ENCODE measurements around the gene DCUN1D1. TPM values are rescaled to one million over a fixed set of nuclear protein-coding genes. Genes with fewer than 3 reads are reported as not detected.
"Not testable (repeated sequence)": the region's sequence is repeated elsewhere in the genome, so short reads cannot be mapped to it uniquely, and the experiment has no call there.

The DCUN1D1 gene
- 10 to 100 TPM; 52.7 to 53.8 TPM for total RNA-seq

DNA sequence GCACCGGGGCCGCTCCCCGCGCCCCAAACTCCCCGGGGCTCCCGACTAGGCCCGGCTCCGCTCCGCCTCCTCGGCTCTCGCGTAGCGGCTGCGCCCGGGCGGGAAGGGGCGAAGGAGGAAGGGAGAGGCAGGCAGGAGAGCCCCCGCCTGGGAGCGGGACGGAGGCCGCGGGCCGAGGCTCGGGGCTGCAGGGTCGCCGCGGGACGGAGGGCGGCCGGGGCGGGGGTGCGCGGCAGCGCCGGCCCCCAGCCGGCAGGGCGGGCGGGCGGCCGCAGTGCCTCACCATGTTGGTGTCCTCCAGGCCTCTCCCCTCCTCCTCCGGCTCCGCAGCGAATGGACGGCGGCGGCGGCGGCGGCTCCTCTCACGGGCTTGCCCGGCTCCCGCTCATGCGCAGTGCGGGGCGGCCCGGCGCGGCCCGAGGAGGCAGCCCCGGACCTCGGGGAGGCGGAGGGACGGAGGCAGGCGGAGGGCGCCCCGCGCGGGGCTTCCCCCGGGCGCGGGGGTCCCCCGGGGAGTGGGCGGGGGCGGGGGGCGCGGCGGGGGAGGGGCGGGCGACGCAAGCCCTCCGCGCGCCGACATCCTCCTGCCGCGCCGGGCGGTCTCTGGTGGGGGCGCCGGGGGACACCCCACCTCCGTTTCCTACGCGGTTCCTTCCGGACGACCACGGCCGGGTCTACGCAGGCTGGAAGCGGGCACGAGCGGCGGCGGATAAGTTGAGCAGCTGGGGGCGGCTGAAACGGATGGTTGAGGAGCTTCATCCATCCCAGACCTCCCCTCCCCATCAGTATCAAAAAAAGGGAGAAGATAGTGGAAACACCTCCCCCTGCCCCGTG lies at the start of gene DCUN1D1:
Gene DCUN1D1, minus strand, starts transcription at position 335 of the 834 bp plus-strand sequence. Its CDS starts 49 bp downstream, at position 286.
- Mint-ChIP-seq H3K27me3 (no peaks in the 10 kb centered on the region), H3K27ac (peak within 1 kb of the TSS; percentile 78), H3K9me3 (no peaks in the 10 kb centered on the region), H3K4me3 (peak within 1 kb of the TSS; percentile 93), H3K4me1 (peaks cover 28% of the 10 kb centered on the region), H3K36me3 (no peaks in the 10 kb centered on the region)
- peak; percentile 92 for DNase-seq

DNA sequence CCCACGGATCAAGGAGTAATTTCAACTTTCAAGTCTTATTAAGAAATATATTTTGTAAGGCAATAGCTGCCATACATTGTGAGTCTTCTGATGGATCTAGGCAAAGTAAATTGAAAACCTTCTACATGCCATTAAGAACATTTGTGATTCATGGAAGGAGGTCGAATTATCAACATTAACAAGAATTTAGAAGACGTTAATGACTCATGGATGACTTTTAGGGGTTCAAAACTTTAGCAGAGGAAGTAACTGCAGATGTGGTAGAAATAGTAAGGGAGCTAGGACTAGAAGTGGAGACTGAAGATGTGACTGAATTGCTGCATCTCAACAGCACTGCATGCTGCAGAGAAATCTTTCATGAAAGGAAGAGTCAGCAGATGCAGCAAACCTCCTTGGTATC lies 48.1 kb upstream of the DCUN1D1 start:
- Mint-ChIP-seq H3K36me3 (peaks cover 28% of the 10 kb centered on the region), H3K4me1 (no peaks in the 10 kb centered on the region), H3K4me3 (no peak overlapping the region), H3K27me3 (no peaks in the 10 kb centered on the region), H3K27ac (no peak overlapping the region), H3K9me3 (no peaks in the 10 kb centered on the region)
- DNase-seq, result no peak

DNA sequence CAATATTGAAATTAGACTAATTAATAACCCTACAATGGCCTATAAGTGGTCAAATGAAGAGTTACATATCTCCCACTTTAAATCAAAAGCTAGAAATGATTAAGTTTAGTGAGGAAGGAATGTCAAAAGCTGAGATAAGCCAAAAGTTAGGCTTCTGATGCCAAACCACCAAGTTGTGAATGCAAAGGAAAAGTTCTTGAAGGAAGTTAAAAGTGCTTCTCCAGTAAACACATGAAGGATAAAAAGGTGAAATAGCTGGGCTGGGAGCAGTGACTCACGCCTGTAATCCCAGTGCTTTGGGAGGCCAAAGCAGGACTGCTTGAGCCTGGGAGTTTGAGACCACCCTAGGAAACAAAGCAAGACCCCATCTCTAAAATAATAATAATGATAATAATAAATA lies 46.9 kb upstream of the DCUN1D1 start:
- Mint-ChIP-seq H3K4me3 (no peak overlapping the region), H3K36me3 (peaks cover 25% of the 10 kb centered on the region), H3K27me3 (no peaks in the 10 kb centered on the region)

DNA sequence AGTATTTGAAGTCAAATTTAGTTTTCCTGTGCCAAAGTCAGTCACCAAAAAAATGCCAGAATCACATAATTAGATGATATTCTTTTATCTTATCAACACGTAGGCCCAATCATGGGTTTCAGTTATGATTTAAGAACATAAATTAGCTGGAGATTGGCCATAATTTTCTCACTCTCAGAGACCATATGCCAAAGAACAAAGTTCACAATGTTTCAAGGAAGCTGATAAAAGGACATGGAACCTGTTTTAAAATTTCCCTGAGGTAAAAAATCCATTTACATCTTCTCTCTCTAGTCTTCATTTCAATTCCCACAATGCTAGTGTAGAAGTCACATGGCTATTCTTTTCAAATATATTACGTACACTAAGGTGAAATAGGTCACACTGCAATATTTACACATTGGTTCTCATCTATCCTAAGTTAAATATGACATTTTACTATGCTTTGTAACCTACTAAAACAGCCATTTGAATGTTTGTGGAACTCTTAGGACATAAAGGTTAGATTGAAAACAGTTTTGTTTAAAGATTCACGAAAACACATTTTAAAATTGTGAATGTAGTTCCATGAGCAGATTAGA lies 42.7 kb upstream of the DCUN1D1 start:
- Mint-ChIP-seq H3K4me3 (no peak overlapping the region), H3K36me3 (peaks cover 10% of the 10 kb centered on the region), H3K9me3 (no peaks in the 10 kb centered on the region), H3K27me3 (no peaks in the 10 kb centered on the region), H3K27ac (no peak overlapping the region), H3K4me1 (no peaks in the 10 kb centered on the region)
- DNase-seq, result no peak

More for the DNA sequence above, 46.9 kb upstream of the DCUN1D1 start:
- no peak for DNase-seq
- Mint-ChIP-seq H3K4me1 (no peaks in the 10 kb centered on the region), H3K27ac (no peak overlapping the region), H3K9me3 (no peaks in the 10 kb centered on the region)

DNA sequence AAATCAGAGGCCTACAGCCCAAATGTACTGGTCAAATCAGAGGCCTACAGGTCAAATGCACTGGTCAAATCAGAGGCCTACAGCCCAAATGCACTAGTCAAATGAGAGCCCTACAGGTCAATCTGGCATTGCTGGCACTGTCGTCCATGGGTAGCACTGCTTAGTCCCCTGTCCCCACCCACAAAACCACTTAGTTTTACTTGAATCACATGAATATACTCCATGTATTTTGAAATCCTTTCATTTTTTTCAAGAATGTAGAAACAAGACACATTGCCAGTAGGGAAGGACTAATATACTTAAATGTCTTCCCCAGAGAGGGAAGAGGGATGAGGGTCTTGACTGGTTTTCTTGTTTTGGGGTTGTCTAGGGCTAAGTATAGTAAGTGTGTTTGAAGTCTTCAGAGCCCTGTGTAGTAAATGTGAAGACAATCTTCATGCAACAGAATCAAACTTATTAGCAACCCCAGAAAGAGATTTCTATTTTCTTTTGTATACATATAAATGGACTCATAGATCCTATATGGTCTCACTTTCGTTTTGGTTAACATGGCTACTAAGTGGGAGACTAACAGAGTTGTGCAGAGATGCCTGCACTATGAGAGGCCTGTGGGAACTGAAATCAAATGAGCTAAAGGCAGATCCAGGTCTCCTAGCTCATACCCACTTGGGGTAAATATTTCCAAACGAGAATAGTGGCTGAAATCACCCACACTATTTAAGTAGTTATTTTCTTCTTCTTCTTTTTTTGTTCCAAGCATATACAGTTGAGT lies 38.3 kb upstream of the DCUN1D1 start:
- DNase-seq, result no peak
- H3K27ac Mint-ChIP-seq, result no peak overlapping the region
- H3K27me3 Mint-ChIP-seq, result no peaks in the 10 kb centered on the region
- H3K36me3 Mint-ChIP-seq, result peaks cover 15% of the 10 kb centered on the region
- H3K4me1 Mint-ChIP-seq, result no peaks in the 10 kb centered on the region
- no peak overlapping the region for H3K4me3 Mint-ChIP-seq
- no peaks in the 10 kb centered on the region for H3K9me3 Mint-ChIP-seq

DNA sequence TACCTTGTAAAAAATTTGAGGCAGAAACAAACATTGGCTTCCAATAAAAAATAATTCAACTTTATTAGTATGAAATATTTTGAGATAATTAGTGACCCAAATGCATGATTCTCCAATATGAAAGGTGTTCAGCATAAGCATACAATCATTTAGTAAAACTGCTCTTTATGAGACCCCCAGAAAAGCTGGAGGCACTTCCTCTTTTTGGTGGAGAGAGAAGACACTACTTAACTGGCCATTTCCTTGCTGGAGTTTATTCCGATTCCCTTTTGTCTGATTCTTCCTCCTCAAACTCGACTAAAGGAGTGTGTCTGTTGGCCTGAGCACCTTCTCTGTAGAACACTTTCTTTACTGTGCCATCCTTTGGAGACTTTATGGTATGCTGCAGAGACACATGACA lies 34.8 kb upstream of the DCUN1D1 start:
- H3K27me3 Mint-ChIP-seq, result no peaks in the 10 kb centered on the region
- H3K9me3 Mint-ChIP-seq, result no peaks in the 10 kb centered on the region
- H3K4me1 Mint-ChIP-seq, result no peaks in the 10 kb centered on the region
- H3K27ac Mint-ChIP-seq, result no peak overlapping the region
- DNase-seq, result no peak
- peaks cover 12% of the 10 kb centered on the region for H3K36me3 Mint-ChIP-seq
- no peak overlapping the region for H3K4me3 Mint-ChIP-seq

DNA sequence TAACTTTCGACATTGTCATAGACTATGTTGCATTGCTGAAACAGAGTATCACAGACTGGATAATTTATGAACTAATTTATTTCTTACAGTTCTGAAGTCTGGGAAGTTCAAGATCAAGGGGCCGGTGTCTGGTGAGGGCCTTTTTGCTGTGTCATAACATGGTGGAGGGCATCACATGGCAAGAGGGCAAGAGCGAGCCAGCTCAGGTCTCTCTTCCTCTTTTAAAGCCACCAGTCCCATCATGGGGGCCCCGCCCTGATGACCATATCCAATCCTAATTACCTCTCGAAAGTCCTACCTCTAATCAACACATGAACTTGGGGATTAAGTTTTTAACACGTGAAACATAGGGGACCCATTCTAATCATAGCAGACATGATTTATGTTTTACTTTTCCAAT lies 33.5 kb upstream of the DCUN1D1 start:
- no peak for DNase-seq
- Mint-ChIP-seq H3K4me3 (no peak overlapping the region), H3K27ac (no peak overlapping the region), H3K27me3 (no peaks in the 10 kb centered on the region), H3K36me3 (peaks cover 10% of the 10 kb centered on the region), H3K9me3 (no peaks in the 10 kb centered on the region), H3K4me1 (no peaks in the 10 kb centered on the region)

DNA sequence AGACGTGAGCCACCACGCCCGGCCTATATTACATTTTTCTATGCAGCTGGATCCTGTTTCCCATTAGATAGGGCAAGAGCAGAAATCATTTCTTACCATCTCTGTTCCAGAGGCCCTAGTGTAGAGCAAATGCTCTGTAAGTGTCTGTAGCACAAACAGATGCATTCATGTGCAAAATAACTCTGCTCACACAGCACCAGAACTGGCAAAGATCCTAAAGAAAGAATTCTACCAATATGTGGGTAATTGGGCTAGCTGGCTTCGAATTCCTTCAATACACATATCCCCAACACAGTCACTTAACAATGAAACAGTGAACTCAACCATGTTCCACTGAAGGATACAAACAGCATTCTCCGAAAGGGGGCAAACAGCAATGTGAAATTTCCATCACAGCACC lies 32.7 kb upstream of the DCUN1D1 start:
- no peaks in the 10 kb centered on the region for H3K4me1 Mint-ChIP-seq
- no peak overlapping the region for H3K27ac Mint-ChIP-seq
- DNase-seq, result no peak
- no peaks in the 10 kb centered on the region for H3K9me3 Mint-ChIP-seq
- no peaks in the 10 kb centered on the region for H3K27me3 Mint-ChIP-seq
- H3K36me3 Mint-ChIP-seq, result peaks cover 7% of the 10 kb centered on the region
- H3K4me3 Mint-ChIP-seq, result no peak overlapping the region

DNA sequence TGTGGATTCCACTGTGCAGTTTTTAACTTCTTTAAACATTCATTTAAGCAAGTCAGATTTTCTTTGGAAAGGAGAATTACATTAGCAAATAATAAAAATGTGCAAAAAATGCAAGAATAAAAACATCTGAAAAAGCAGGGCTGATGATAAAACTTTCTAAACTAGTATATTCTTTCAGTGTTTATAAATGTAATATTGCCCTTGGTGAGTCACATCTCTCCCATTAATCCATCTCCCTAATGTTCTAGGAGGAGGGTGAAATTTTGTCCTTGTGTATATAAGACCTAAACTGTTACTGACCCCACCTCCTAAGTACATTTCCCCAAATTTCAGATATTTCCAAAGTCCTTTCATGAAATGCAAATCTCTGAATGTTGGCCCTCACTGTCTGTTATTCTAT lies 28.5 kb upstream of the DCUN1D1 start:
- Mint-ChIP-seq H3K27me3 (no peaks in the 10 kb centered on the region), H3K9me3 (no peaks in the 10 kb centered on the region), H3K27ac (no peak overlapping the region), H3K4me1 (no peaks in the 10 kb centered on the region), H3K4me3 (no peak overlapping the region), H3K36me3 (peaks cover 4% of the 10 kb centered on the region)
- no peak for DNase-seq

DNA sequence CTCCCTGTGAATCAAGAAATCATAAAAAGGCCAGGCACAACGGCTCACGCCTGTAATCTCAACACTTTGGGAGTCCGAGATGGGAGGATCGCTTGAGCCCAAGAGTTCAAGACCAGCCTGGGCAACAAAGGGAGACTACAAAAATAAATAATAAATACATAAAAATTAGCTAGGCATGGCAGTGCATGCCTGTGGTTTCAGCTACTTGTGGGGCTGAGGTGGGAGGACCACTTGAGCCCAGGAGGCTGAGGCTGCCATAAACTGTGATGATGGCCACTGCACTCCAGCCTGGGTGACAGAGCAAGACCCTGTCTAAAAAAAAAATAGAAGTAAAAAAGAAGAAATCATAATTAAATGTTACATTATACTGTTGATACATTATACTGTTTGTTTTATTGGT lies 28.0 kb upstream of the DCUN1D1 start:
- no peaks in the 10 kb centered on the region for H3K4me1 Mint-ChIP-seq
- H3K27ac Mint-ChIP-seq, result no peak overlapping the region
- H3K27me3 Mint-ChIP-seq, result no peaks in the 10 kb centered on the region
- H3K4me3 Mint-ChIP-seq, result no peak overlapping the region
- H3K9me3 Mint-ChIP-seq, result no peaks in the 10 kb centered on the region
- no peak for DNase-seq
- peaks cover 4% of the 10 kb centered on the region for H3K36me3 Mint-ChIP-seq

DNA sequence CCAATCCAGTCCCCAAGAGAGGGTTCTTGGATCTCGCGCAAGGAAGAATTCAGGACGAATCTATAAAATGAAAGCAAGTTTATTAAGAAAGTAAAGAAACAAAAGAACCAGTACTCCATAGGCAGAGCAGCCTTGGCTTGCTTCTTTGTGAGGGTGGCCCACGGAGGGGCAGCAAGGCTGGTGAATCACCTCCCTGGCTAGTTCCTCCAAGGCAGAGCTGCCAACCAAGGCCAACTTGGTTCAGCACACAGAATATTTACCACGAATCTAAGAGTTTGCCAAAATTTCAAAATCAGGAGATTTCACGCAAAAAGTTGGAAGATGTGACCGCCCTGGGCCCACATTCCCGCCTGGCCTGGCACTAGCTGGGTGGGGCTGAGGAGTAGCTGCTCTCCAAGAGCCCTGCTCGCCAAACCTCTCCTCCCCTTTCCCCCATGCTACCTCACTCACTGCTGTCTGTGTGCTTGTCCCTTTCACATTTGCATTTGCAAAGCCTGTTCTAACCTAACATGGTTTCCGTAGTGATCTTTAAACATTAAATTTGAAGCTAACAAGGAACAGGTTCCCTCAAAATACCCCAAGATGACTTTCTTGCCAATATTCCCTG lies 26.2 kb upstream of the DCUN1D1 start:
- H3K36me3 Mint-ChIP-seq, result peaks cover 5% of the 10 kb centered on the region
- H3K27me3 Mint-ChIP-seq, result no peaks in the 10 kb centered on the region
- no peak overlapping the region for H3K4me3 Mint-ChIP-seq

DNA sequence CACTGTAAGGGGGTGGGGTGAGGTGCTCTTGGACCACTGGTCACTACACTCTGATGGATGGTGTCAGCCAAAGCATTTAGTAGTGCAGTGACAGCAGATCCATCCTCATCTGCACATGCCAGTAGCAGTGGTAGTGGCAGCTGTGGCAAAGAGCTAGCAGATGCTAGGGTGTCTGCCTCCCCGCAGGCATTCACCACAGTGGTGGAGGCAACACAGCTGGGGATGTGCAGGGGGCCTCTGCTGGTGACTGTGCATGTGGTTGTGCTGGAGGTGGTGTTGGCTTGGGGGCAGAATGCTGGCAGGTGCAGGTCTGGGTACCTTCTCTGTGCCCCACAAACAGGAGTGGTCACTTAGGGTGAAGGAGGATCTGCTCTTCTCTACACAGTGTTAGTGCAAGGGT lies 19.4 kb upstream of the DCUN1D1 start:
- H3K36me3 Mint-ChIP-seq, result peaks cover 2% of the 10 kb centered on the region
- H3K4me3 Mint-ChIP-seq, result no peak overlapping the region
- H3K27me3 Mint-ChIP-seq, result no peaks in the 10 kb centered on the region
- DNase-seq, result no peak
- no peak overlapping the region for H3K27ac Mint-ChIP-seq
- H3K9me3 Mint-ChIP-seq, result peaks cover 6% of the 10 kb centered on the region
- no peaks in the 10 kb centered on the region for H3K4me1 Mint-ChIP-seq

More for the DNA sequence above, 26.2 kb upstream of the DCUN1D1 start:
- Mint-ChIP-seq H3K27ac (no peak overlapping the region), H3K9me3 (no peaks in the 10 kb centered on the region), H3K4me1 (no peaks in the 10 kb centered on the region)
- DNase-seq, result no peak

DNA sequence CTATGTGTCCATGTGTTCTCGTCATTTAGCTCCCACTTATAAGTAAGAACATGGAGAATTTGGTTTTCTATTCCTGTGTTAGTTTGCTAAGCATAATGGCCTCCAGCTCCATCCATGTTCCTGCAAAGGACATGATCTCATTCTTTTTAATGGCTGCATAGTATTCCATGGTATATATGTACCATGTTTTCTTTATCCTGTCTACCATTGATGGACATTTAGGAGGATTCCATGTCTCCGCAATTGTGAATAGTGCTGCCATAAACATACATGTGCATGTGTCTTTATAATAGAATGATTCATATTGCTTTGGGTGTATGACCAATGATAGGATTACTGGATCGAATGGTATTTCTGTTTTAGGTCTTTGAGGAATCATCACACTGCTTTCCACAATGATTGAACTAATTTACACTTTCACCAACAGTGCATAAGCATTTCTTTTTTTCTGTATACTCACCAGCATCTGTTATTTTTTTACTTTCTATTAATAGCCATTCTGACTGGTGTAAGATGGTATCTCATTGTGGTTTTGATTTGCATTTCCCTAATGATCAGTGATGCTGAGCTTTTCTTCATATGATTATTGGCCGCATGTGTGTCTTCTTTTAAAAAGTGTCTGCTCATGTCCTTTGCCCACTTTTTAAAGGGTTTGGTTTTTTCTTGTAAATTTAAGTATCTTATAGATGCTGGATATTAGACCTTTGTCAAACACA lies 13.3 kb upstream of the DCUN1D1 start:
- H3K9me3 Mint-ChIP-seq, result peaks cover 14% of the 10 kb centered on the region
- not testable (repeated sequence) for H3K4me3 Mint-ChIP-seq, H3K4me1 Mint-ChIP-seq, H3K36me3 Mint-ChIP-seq, DNase-seq, H3K27me3 Mint-ChIP-seq, H3K27ac Mint-ChIP-seq

DNA sequence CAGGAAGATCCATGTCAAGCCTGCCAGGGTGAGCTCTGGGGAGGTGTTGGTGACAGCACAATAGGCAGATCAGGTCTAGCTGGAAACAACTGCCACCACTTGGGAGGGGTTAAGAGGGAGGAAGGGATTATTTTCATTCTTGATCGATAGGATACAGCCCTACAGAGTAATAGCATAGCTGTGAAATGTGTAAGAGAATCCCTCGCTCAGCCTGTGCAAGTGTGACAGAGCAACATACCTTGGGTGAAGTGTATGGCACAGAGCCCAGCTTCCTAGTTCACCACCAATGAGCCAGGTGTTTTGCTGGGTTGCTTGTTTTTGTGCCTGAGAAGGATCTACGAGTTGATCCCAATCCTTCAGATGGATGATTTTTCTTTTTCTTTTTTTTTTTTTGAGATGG lies 9.2 kb upstream of the DCUN1D1 start:
- Mint-ChIP-seq H3K4me1 (no peaks in the 10 kb centered on the region), H3K36me3 (peaks cover 2% of the 10 kb centered on the region)

More for the DNA sequence above, 9.2 kb upstream of the DCUN1D1 start:
- H3K27me3 Mint-ChIP-seq, result no peaks in the 10 kb centered on the region
- no peak overlapping the region for H3K27ac Mint-ChIP-seq
- no peak overlapping the region for H3K4me3 Mint-ChIP-seq
- H3K9me3 Mint-ChIP-seq, result peaks cover 8% of the 10 kb centered on the region
- DNase-seq, result no peak

Measured in activated naive CD8-positive, alpha-beta T cell treated with anti-CD3 and anti-CD28 coated beads for 36 hours (primary cell).